ENCODE measurements around the gene SLC25A31.
A peak's percentile ranks its signal among the peaks of the same experiment; 100 is the strongest.

Gene SLC25A31

GRCh38 chr4:127778102-127778501 is 47.9 kb downstream of the SLC25A31 start:
- no peak for DNase-seq

DNA sequence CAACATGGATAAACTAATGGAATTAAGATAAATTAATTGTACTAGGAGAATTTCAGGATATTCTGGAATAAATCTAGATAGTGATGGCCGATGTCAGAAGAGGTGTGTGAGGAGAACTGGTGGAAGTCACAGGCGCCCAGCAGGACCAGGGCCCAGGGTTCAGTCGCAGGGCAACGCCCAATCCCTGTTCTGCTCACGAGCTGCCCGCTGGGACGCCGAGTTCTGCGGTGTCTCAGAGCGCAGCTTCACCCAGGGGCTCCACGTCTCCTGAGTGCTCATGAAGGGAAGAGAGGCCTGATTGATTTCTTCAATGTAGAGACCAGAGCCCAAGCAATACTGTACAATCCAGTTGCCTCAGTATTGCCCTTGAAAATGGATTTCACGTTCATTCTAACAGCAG is 50.4 kb downstream of the SLC25A31 start:
- DNase-seq, result no peak

GRCh38 chr4:127781300-127782024 is 51.3 kb downstream of the SLC25A31 start:
- no peak for DNase-seq

DNA sequence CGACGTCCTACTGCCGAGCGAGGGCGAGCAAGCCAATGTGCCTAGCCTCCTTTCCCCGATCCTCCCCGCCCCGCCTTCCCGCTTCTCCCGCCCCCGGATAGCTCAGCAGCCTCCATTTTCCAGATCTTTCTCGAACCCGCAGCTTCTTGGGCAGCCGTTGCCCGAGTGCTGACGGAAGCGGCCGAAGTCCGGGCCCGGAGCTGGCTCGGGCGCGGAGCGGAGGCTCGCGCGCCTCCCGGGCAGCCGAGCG is 51.8 kb downstream of the SLC25A31 start:
- DNase-seq, result peak; percentile 80

DNA sequence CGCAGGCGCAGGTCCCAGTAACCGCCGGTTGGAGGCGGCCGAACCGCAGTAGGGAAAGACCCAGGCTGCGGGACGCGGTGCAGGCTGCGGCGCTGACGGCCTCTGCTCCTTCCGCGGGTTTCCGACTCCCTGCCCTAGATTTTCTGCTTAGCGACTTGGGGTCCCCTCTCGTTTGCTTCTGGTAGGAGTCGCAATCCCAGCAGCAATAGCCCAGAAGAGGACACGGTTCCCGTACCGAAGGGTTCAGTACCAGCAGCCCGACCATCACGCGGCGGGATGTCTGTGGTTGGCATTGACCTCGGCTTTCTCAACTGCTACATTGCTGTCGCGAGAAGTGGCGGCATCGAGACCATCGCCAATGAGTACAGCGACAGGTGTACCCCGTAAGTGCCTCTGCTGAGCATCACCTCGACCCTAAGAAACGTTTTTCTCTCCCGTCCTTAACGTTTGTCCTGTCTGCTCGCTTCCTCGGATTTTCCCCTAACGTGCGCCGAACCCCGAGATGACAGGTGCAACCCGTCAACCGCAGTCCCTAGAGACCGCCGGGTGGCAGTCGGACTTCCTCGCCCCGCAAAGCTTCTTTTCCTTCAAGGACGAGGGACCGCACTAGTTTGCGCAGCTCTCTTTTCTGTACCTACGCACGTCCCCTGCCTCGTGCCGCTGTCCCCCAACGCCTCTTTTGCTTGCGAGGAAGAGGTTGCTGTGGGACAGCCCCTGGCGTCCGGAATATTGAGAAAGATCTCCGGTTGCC is 52.2 kb downstream of the SLC25A31 start, which contains the start of gene HSPA4L:
Gene HSPA4L, plus strand, starts transcription at position 48 of the 751 bp plus-strand sequence. Its CDS starts 229 bp downstream, at position 277.
- peak; percentile 47 for DNase-seq

DNA sequence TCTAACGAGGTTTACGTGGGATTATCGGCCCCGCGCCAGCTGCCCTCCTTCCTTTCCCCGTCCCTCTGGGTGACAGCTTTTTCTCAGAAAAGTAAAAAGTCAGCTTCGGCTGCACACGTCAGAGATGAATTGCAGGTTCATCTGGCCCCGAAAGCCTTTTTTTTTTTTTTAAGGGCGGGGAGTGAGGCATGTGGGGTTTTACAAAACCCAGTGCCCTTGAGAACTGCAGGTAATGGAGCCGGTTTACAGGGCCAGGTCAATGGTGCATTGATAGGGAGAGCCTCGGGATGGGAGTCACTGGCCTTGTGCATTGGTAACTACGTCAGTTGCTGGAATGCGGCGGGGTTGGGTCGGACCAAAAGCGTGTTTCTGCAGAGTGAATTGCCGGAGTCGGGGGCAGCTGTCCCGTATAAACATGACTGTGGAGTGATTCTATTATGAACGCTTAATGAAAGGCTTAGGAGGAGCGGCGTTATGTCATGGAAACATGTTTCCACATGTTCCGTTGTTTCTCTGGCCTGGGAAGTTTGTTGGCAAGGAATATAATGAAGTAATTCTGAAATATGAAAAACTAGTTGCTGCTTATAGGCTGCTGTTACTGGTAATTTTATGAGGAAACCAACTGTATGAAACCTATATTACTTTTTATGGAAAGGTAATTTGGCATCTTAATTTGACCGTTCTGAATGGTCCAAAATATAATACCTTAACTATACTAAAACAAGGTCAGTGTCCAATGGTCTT is 53.0 kb downstream of the SLC25A31 start:
- DNase-seq, result no peak

GRCh38 chr4:127783955-127784770 is 54.0 kb downstream of the SLC25A31 start:
- DNase-seq, result no peak

- peak; percentile 2 for DNase-seq
Measured at GRCh38 chr4:127788517-127788916, 58.3 kb downstream of the SLC25A31 start.

GRCh38 chr4:127791391-127791790 is 61.2 kb downstream of the SLC25A31 start:
- DNase-seq, result no peak

DNA sequence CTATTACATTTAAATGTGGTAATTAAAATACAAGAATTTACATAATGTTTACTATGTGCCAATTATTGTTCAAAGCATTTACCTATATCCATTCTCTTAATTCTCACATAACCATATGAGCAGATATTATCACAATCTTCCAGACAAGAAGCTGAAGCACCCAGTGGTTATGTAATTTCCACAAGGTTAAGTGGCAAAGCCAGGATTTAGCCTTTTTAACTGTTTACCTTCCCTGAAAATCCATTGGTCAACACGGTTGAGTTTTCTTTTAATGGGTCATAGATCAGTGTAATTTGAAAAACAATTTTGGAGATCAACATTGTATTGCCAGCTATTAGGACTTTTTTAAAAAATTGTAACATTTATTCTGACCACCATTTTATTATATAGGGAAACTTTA is 63.3 kb downstream of the SLC25A31 start:
- DNase-seq, result no peak

- DNase-seq, result no peak
Measured at GRCh38 chr4:127799711-127800110, 69.5 kb downstream of the SLC25A31 start.

DNA sequence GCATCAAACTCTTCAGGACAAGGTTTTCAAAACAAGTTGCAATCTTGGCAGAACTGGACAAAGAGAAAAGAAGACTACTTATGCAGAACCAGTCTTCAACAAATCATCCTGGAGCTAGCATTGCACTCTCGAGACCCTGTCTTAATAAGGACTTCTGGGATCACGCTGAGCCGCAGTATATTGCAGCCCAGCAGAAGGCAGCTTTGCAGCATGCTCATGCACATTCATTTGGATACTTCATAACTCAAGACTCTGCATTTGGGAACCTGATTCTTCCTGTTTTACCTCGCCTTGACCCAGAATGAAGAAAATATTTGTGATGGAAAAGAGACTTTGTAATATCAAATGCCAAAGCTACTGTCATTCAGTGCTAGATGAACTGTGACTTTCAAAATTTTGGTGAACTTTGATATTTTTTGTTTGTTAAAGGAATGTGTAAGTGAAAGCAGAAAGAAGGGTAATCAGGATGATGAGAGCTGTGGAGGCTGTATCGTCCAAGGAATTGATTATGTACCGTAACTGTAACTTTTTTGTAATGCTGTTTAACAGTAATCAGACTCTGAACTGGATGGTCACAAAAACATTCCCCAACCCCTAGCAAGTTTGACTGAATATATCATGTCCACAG is 79.1 kb downstream of the SLC25A31 start:
- no peak for DNase-seq

- DNase-seq, result no peak
Measured at GRCh38 chr4:127810551-127810950, 80.4 kb downstream of the SLC25A31 start.

DNA sequence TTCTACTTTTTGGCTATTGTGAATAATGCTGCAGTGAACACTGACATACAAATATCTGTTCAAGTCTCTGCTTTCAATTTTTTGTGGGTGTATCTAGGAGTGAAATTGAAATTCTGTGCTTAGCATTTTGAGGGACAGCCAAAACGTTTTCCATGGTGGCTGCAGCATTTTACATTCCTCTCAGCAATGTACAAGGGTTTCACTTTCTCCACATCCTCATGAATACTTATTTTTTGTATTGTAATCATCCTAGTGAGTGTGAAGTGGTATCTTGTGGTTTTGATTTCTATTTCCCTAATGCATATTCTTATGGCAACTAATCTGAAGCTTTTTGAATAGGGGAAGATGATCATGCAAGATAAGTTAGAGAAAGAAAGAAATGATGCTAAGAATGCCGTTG is 92.2 kb downstream of the SLC25A31 start:
- no peak for DNase-seq
